ENCODE data around the gene SESN2.
"Not testable (repeated sequence)": the region's sequence is repeated elsewhere in the genome, so short reads cannot be mapped to it uniquely, and the experiment has no call there.

Gene SESN2

DNA sequence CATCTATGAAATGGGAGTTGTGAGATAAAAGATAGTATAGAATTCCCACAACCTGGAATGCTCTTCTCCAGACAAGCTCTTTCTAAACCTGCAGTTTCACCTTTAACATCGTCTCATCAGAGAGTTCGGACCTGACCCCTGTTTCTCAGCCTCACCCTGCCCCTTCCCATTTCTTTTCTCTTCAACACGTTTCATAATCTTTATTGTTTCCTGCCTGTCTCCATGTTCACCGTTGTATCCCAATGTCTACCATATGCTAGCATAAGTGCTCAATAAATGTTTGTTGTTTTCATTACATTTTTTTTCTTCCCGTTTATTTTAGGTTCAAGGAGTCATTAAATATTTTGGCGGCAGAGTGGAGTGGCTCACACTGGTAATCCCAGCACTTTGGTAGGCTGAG is 32.4 kb downstream of the SESN2 start:
- DNase-seq: no peak

DNA sequence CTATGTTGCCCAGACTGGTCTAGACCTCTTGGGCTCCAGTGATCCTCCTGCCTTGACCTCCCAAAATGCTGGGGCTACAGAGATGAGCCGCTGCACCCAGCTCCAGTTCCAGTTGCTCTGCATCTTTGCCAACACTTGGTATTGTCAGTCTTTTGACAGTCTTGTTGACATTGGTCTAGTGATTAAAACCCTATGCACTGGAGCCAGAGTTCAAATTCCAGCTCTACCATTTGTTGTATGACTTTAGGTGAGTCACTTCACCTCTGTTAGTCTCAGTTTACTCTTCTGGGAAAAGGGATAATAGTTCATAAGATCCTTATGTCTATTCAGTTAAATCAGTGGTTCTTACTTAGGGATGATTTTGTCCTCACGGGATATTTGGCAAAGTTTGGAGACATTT is 36.6 kb downstream of the SESN2 start:
- DNase-seq: no peak

DNA sequence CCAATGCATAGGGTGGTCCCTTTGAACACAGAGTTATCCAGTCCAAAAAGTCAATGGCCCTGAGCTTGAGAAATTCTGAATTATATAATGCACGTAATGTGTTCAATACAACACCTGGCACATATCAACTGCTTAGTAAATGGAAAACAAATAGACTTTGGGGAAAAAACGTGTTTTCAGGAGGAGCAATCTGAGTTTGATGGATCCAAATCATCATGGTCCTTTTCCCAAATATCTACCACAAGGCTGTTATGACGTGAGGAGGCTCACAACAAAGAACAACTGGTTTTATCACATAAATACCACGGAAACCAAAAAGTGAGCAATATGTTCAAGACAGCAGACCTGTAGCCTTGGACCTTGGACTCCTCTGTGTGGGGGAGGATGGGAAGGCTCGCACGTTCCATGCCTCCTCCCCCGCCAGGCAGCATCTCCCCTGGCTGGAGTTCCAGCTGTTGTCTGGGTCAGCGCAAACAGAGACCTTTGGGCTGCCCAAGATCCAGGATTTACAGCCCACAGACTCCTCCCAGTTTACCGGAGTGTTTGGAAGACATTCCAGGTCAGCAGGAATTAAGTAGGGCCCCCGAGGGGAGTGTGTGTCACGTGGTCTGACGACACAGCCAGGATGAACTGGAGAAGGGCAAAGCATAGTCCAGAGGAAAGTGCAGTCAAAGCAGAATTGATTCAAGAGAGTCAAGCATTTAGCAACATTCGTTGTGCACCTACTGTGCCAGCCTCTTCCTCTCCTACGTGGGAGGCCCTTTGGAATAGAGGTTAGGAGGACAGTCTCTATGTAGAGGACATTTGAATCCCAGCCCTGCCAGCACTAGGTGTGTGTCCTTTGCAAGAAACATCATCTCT is 37.3 kb downstream of the SESN2 start:
- no peak for DNase-seq

GRCh38 chr1:28297826-28298225 is 38.5 kb downstream of the SESN2 start:
- no peak for DNase-seq

DNA sequence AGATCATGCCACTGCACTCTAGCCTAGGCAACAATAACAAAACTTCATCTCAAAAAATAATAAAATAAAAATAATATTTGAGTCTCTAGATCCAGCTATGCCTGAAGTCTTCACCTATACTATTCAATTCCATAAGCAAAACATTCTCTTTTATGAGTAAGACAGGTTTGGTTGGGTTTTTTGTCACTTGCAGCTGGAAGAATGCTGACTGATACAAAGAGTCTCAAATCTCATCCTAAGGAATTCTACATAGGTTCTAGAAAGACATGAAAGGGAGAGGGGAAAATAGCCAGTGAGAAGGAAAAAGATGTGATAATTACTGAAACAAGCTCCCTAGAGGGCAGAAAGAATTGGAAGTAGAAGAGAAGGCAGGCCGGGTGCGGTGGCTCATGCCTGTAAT is 39.1 kb downstream of the SESN2 start:
- no peak for DNase-seq

- no peak for DNase-seq
Measured at GRCh38 chr1:28301368-28302174, 42.3 kb downstream of the SESN2 start.

GRCh38 chr1:28302247-28302646 is 42.9 kb downstream of the SESN2 start:
- DNase-seq: no peak

DNA sequence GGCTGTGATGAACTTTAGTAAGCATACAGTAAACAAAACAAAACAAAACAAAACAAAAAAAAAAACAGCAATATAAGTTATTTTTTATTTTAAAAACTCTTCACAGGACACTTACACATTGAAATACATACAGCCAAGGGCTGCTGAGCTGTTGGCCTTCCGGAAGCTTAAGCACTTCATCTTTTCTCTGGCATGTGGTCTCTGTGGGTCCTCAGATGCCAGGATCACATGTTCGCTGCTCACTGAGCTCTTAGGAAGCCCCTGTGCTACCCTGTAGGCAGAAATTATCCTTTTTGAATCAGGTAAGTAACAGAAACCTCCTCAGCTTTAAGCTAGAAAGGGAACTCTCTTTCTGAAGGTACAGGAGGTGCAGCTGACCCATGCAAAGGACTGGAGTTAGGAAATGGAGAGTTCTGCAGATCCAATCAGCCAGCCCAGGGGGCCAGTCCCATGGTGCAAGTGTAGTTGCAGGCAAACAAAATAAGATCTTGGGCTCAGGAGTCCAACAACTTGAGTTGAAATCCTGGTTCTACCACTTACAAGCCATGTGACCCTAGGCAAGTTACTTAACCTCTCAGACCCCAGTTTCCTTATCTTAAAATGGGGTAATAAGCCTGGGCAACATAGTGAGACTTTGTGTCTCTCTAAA is 47.1 kb downstream of the SESN2 start:
- DNase-seq: no peak

- no peak for DNase-seq
Measured at GRCh38 chr1:28308750-28309149, 49.4 kb downstream of the SESN2 start.

DNA sequence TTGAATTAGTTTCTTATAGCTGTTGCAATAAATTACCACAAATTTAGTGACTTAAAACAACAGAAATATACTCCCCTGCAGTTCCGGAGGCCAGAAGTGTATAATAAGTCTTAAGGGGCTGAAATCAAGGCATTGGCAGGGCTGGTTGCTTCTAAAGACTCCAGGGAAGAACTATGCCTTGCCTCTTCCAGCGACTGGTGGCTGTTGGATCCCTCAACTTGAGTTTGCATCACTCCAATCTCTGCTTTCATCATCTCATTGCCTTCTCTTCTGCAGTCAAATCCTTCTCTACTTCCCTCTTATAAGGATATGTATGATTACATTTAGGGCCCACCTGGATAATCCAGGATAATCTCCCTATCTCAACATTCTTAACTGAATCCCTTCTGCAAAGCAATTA is 50.4 kb downstream of the SESN2 start:
- no peak for DNase-seq

DNA sequence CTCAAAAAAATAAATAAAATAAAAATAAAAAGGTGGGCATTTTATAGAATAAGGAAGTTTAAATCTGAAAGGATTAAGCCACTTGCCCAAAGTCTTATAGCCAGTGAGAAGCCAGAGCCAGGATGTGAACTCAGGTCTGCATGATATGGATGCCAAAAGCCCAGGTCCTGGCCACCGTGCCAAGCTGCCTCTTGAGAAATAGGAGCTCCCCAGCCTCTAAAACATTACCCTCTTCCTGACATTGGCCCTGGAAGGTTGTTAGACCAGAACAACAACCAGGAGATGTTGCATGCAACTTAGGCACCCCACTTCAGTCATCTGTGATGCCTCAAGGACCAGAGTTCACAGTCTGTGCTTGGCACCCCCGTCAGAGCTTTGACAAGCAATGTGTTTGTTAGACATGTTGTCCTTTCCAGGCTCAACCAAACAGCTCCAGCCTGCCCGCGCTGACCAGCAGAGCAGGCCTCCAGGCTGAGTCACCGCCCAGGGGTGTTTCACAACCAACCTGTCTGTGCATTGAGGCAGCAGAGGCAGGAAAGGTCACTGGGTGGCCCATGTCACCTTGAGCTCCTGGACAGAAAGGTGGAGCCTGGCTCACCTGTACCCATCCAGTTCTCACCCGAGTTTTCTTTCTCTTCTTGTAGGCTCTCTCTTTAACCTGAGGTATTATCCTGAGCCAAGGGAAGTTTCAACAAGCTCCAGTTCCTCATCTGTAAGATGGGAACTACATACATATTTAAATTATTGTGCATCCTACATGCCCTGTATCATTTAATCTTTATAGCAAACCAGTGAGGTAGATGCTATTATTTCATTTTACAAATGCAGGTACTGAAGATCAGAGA is 54.6 kb downstream of the SESN2 start:
- no peak for DNase-seq

- no peak for DNase-seq
Measured at GRCh38 chr1:28314547-28314941, 55.2 kb downstream of the SESN2 start.

DNA sequence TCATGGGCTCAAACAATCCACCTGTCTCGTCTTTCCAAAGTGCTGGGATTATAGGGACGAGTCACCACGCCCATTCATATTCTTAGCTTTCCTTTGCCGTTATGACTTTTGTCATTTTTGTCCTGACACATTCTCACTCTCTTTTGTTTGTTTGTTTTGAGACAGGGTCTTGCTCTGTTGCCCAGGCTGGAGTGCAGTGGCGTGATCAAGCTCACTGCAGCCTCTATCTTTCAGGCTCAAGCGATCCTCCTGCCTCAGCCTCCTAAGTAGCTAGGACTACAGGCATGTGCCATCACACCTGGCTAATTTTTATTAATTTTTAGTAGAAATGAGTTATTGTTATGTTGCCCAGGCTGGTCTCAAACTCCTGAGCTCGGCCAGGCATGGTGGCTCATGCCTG is 57.7 kb downstream of the SESN2 start:
- DNase-seq: no peak

GRCh38 chr1:28322194-28322593 is 62.9 kb downstream of the SESN2 start:
- no peak for DNase-seq

GRCh38 chr1:28323720-28324119 is 64.4 kb downstream of the SESN2 start:
- no peak for DNase-seq

DNA sequence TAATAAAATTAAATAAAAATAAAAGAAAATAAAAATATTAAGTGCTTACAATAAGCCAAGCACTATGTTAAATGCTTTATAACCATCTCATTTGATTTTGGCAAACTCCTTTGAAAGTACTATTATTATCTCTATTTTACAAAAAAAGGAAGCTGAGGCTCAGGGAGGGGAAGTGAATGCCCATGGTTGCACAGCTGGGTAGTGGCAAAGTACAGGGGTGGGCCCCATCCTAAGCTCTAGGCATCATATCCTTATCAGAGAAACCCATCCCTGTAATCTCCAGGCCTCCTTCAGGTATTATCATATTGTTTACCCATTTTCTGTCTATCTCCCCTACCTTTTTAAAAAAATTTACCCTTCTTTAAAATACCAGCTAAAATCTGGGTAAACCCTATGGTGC is 67.2 kb downstream of the SESN2 start:
- no peak for DNase-seq

DNA sequence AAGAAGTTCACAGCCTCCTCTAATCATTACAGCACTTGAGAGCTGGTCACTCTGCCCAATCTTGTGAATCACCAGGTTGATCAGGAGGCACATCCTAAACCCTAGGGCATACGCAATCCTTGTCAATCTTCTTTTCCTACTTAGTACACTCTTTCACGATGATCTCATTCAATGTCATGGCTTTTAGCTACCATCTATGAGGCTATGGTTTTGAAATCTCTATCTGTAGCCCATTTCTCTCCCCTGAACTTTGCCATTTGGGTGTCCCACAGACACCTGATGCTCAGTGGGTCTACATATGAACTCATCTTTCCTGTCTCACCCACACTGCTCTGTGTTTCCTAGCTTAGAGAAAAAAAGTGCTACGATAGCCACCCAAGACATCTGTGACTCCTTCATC is 67.7 kb downstream of the SESN2 start:
- no peak for DNase-seq

DNA sequence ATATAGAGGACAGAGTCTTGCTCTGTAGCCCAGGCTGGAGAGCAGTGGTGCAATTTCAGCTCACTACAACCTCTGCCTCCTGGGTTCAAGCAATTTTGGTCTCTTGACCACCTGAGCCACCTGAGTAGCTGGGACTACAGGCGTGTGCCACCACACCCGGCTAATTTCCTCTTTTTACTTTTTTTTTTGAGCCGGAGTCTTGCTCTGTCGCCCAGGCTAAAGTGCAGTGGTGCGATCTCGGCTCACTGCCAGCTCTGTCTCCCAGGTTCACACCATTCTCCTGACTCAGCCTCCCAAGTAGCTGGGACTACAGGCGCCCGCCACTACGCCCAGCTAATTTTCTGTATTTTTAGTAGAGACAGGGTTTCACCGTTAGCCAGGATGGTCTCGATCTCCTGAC is 68.1 kb downstream of the SESN2 start:
- DNase-seq: not testable (repeated sequence)

GRCh38 chr1:28328228-28328648 is 68.9 kb downstream of the SESN2 start:
- no peak for DNase-seq

GRCh38 chr1:28329395-28330153 is 70.3 kb downstream of the SESN2 start:
- DNase-seq: peak in 2 of 4 experiments; percentile 9 to 50

Data from activated naive CD4-positive, alpha-beta T cell (primary cell).